CD4-positive, alpha-beta T cell treated with Interleukin-12 subunit alpha and Interleukin-12 subunit beta, for 1 hour (primary cell): ENCODE measurements around the gene CMTM3.
"Not testable (repeated sequence)": the region's sequence is repeated elsewhere in the genome, so short reads cannot be mapped to it uniquely, and the experiment has no call there.

ENCODE experiments used
- DNase-seq: peaks from one replicate; pipeline ENCODE4 v3.0.0-alpha.2; 2020

CMTM3 gene

GRCh38 chr16:66610111-66610820 is 5.8 kb downstream of the CMTM3 start:
- DNase-seq, result no peak

- DNase-seq, result not testable (repeated sequence)
Observed at GRCh38 chr16:66611911-66612310, 7.4 kb downstream of the CMTM3 start.

- no peak for DNase-seq
Observed at GRCh38 chr16:66612422-66612821, 7.9 kb downstream of the CMTM3 start.

GRCh38 chr16:66614161-66614802 is 9.8 kb downstream of the CMTM3 start:
- no peak for DNase-seq

GRCh38 chr16:66616169-66616568 is 11.7 kb downstream of the CMTM3 start:
- DNase-seq, result no peak

- no peak for DNase-seq
Observed at GRCh38 chr16:66616592-66616991, 12.1 kb downstream of the CMTM3 start.

GRCh38 chr16:66617010-66617434 is 12.5 kb downstream of the CMTM3 start:
- no peak for DNase-seq

GRCh38 chr16:66617728-66618127 is 13.2 kb downstream of the CMTM3 start:
- DNase-seq, result no peak

- no peak for DNase-seq
Observed at GRCh38 chr16:66618588-66619375, 14.3 kb downstream of the CMTM3 start.

- no peak for DNase-seq
Observed at GRCh38 chr16:66619534-66620428, 15.3 kb downstream of the CMTM3 start.

- no peak for DNase-seq
Observed at GRCh38 chr16:66620429-66620795, 15.9 kb downstream of the CMTM3 start.

- DNase-seq, result no peak
Observed at GRCh38 chr16:66621973-66622372, 17.5 kb downstream of the CMTM3 start.

GRCh38 chr16:66622863-66623262 is 18.4 kb downstream of the CMTM3 start:
- no peak for DNase-seq

GRCh38 chr16:66623755-66624154 is 19.3 kb downstream of the CMTM3 start:
- no peak for DNase-seq

GRCh38 chr16:66627611-66628378 is 23.3 kb downstream of the CMTM3 start:
- not testable (repeated sequence) for DNase-seq

- no peak for DNase-seq
Observed at GRCh38 chr16:66629856-66630255, 25.4 kb downstream of the CMTM3 start.

GRCh38 chr16:66630561-66631260 is 26.2 kb downstream of the CMTM3 start:
- not testable (repeated sequence) for DNase-seq

- DNase-seq, result not testable (repeated sequence)
Observed at GRCh38 chr16:66631558-66631957, 27.1 kb downstream of the CMTM3 start.

GRCh38 chr16:66634527-66635196 is 30.2 kb downstream of the CMTM3 start:
- DNase-seq, result no peak

- DNase-seq, result no peak
Observed at GRCh38 chr16:66635406-66635805, 30.9 kb downstream of the CMTM3 start.

GRCh38 chr16:66636199-66636598 is 31.7 kb downstream of the CMTM3 start:
- no peak for DNase-seq
